Upper lobe of right lung (tissue), 1 donor: ENCODE measurements around the gene CTDSP2. TPM values are rescaled to one million over a fixed set of nuclear protein-coding genes. Genes with fewer than 3 reads are reported as not detected.
A peak's percentile ranks its signal among the peaks of the same experiment; 100 is the strongest.

ENCODE experiments used
- ATAC-seq: fragments of 200-7000 bp; cut with Tn5 transposase; one replicate; pipeline ENCODE4 v1.9.1; 2020; ENCODE audit warnings: mild to moderate bottlenecking, moderate library complexity
- DNase-seq: peaks from one replicate; pipeline ENCODE4 v3.0.0-alpha.2; 2020
- H3K27ac ChIP-seq: fragments of 200-600 bp; one replicate; pipeline ENCODE4 v1.8.0; 2022
- H3K27me3 ChIP-seq: fragments of 200-600 bp; one replicate; pipeline ENCODE4 v1.8.0; 2022; ENCODE audit warnings: mild to moderate bottlenecking
- H3K36me3 ChIP-seq: fragments of 200-600 bp; one replicate; pipeline ENCODE4 v1.8.0; 2022
- H3K4me1 ChIP-seq: fragments of 200-600 bp; one replicate; pipeline ENCODE4 v1.8.0; 2022
- H3K4me3 ChIP-seq: fragments of 200-600 bp; one replicate; pipeline ENCODE4 v1.8.0; 2022; ENCODE audit warnings: mild to moderate bottlenecking
- H3K9me3 ChIP-seq: fragments of 200-600 bp; one replicate; pipeline ENCODE4 v1.8.0; 2022
- CTCF ChIP-seq: fragments of 200-600 bp; IDR thresholded peaks from one replicate; pipeline ENCODE4 v1.8.0; 2022; ENCODE audit warnings: antibody characterized with exemption
- intact Hi-C: fragments of 100-400 bp; cut with DNase I; formaldehyde crosslinking; loops from one replicate; pipeline ENCODE4 v1.11.0; 2022
- total RNA-seq: library from RNA; stranded (reverse); fragmentation: NEBNext Ultra II Directional; extraction: Animal tissue kit (Norgen Biotek cat#: 25700); gene quantifications from one replicate; pipeline ENCODE4 v1.2.1, GENCODE V29; 2021
- donor health status: DM: no; HTN: yes; CAD: no; lungs with severe emphysema.

CTDSP2 gene
- total RNA-seq, 1 donor from 2014 or later = 217 TPM

DNA sequence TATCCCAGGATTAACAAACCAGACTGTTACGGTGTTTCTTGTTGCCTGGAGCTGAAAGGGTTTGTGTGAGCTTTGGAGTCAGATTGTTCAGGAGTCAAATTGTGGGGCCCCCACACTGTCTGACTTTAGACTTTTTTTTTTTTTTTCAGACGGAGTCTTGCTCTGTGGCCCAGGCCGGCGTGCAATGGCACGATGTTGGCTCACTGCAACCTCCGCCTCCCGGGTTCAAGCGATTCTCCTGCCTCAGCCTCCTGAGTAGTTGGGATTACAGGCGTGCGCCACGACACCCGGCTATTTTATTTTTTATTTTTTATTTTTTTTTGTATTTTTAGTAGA lies 63.1 kb downstream of the CTDSP2 start:
- peak overlapping the region; percentile 74 for H3K27ac ChIP-seq
- H3K4me1 ChIP-seq = peaks cover 18% of the 10 kb centered on the region
- no peak for TF ChIP-seq CTCF
- no peak for DNase-seq
- H3K4me3 ChIP-seq = peak overlapping the region; percentile 95
- H3K27me3 ChIP-seq = no peaks in the 10 kb centered on the region
- no peak for ATAC-seq
- intact Hi-C loops = no loop called here
- H3K9me3 ChIP-seq = no peaks in the 10 kb centered on the region
- H3K36me3 ChIP-seq = peaks cover 39% of the 10 kb centered on the region

GRCh38 chr12:57782608-57783465 lies 63.7 kb downstream of the CTDSP2 start, which contains the start of gene TSFM:
Gene TSFM, plus strand, starts transcription at chr12:57782787. Its CDS starts 15 bp downstream, at chr12:57782802.
- TF ChIP-seq CTCF = peak; percentile 92
- DNase-seq (peak; percentile 98), ATAC-seq (peak; percentile 99)
- H3K9me3 ChIP-seq = no peaks in the 10 kb centered on the region
- H3K4me3 ChIP-seq = peak within 1 kb of the TSS; percentile 95
- H3K36me3 ChIP-seq = peaks cover 33% of the 10 kb centered on the region
- H3K27ac ChIP-seq = peak within 1 kb of the TSS; percentile 74
- peaks cover 18% of the 10 kb centered on the region for H3K4me1 ChIP-seq
- intact Hi-C loops = no loop called here
- H3K27me3 ChIP-seq = no peaks in the 10 kb centered on the region

DNA sequence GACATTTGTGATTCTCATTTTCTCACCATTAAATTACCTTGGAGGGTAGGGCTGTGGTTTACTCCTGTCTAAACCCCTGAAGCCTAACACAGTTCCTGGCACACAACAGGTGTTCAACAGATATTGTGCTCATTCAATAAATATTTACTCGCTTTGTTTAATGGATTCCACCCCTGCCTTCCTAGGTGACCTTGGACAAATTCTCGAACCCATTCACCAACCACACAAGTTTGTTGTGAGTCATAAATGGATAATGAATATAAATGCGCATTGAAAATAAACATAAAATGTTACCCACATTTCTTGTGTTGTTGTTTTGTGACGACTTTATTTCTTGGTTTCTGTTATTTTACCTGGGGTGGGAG lies 64.3 kb downstream of the CTDSP2 start:
- TF ChIP-seq CTCF = no peak
- H3K9me3 ChIP-seq = no peaks in the 10 kb centered on the region
- H3K27me3 ChIP-seq = no peaks in the 10 kb centered on the region
- intact Hi-C loops = no loop called here
- H3K36me3 ChIP-seq = peaks cover 27% of the 10 kb centered on the region
- H3K27ac ChIP-seq = peak overlapping the region; percentile 74
- H3K4me1 ChIP-seq = peaks cover 18% of the 10 kb centered on the region
- H3K4me3 ChIP-seq = peak overlapping the region; percentile 95
- ATAC-seq (no peak), DNase-seq (no peak)

DNA sequence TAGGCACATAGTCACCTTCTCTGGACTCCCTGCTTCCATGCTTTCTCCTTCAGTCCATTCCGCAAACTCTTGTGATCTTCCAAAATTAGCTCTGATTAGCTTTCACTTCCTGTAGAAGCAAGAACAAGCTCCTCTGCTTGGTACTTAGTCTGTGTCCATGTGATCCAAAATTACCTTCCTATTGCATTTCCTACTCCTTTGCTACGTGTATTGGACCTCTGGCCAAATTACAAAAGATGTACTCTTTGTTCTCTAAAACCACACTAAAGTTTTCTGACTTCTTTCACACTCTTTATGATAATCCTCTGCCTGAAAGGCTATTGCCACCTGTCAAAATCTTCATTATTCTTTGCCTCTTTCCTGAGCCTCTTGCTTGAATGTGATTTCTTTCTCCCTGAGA lies 64.7 kb downstream of the CTDSP2 start:
- Histone ChIP-seq H3K4me3 (no peak overlapping the region), H3K27ac (peak overlapping the region; percentile 74), H3K36me3 (peaks cover 22% of the 10 kb centered on the region), H3K27me3 (no peaks in the 10 kb centered on the region), H3K4me1 (peaks cover 18% of the 10 kb centered on the region), H3K9me3 (no peaks in the 10 kb centered on the region)
- DNase-seq = no peak
- no peak for TF ChIP-seq CTCF
- no peak for ATAC-seq
- intact Hi-C loops = no loop called here

- no peak for TF ChIP-seq CTCF
- DNase-seq (no peak), ATAC-seq (no peak)
- Histone ChIP-seq H3K36me3 (peaks cover 17% of the 10 kb centered on the region), H3K4me1 (peaks cover 18% of the 10 kb centered on the region), H3K27me3 (no peaks in the 10 kb centered on the region), H3K4me3 (no peak overlapping the region), H3K27ac (peak overlapping the region; percentile 0), H3K9me3 (no peaks in the 10 kb centered on the region)
- intact Hi-C loops = no loop called here
These were observed 65.3 kb downstream of the CTDSP2 start for GRCh38 chr12:57781244-57781643.
